IgD-negative memory B cell (primary cell): Measurements from ENCODE around the gene NAPB. TPM values are rescaled to one million over a fixed set of nuclear protein-coding genes. Genes with fewer than 3 reads are reported as not detected.

Experiments
- H3K27ac Mint-ChIP-seq, 3 donors: one replicate each; pipeline ENCODE4 v1.8.0; 2020 to 2022; ENCODE audit warnings: mild to moderate bottlenecking in 3 of 3, mixed read lengths in 3 of 3, moderate library complexity in 1 of 3
- H3K27me3 Mint-ChIP-seq: one replicate; pipeline ENCODE4 v1.8.0; 2021; ENCODE audit warnings: mixed read lengths
- H3K36me3 Mint-ChIP-seq: one replicate; pipeline ENCODE4 v1.8.0; 2020; ENCODE audit warnings: mild to moderate bottlenecking, mixed read lengths
- H3K4me1 Mint-ChIP-seq, 3 donors: one replicate each; pipeline ENCODE4 v1.8.0; 2020 to 2022; ENCODE audit warnings: mixed read lengths in 3 of 3, mild to moderate bottlenecking in 1 of 3
- H3K4me3 Mint-ChIP-seq, 4 donors: one replicate each; pipeline ENCODE4 v1.8.0; 2020 to 2022; ENCODE audit warnings: mild to moderate bottlenecking in 4 of 4, mixed read lengths in 4 of 4, moderate library complexity in 3 of 4
- H3K9me3 Mint-ChIP-seq, 3 donors: one replicate each; pipeline ENCODE4 v1.8.0; 2020 to 2021; ENCODE audit warnings: mixed read lengths in 3 of 3, mild to moderate bottlenecking in 1 of 3
- polyA plus RNA-seq: library from polyadenylated mRNA; unstranded; fragments of 300-500 nt; fragmentation: Illumina TruSeq; gene quantifications from one replicate; pipeline ENCODE4 v1.2.3, GENCODE V29; 2021

NAPB gene
- polyA plus RNA-seq, 1 donor from 2014 or later = 5.8 TPM

- H3K27me3 Mint-ChIP-seq = no peaks in the 10 kb centered on the region
- no peaks in the 10 kb centered on the region for H3K9me3 Mint-ChIP-seq
- H3K36me3 Mint-ChIP-seq = peaks cover 1% of the 10 kb centered on the region
- H3K27ac Mint-ChIP-seq = no peak overlapping the region
- H3K4me1 Mint-ChIP-seq = peaks cover 10 to 11% (median 11%) of the 10 kb centered on the region in 3 donors
- no peak overlapping the region for H3K4me3 Mint-ChIP-seq
These were observed 50.4 kb downstream of the NAPB start for GRCh38 chr20:23370873-23371272.

GRCh38 chr20:23370274-23370673 is 51.0 kb downstream of the NAPB start:
- Mint-ChIP-seq H3K27ac (no peak overlapping the region), H3K4me1 (peaks cover 10 to 11% (median 11%) of the 10 kb centered on the region in 3 donors), H3K36me3 (peaks cover 1% of the 10 kb centered on the region), H3K9me3 (no peaks in the 10 kb centered on the region), H3K27me3 (no peaks in the 10 kb centered on the region), H3K4me3 (no peak overlapping the region)

- Mint-ChIP-seq H3K36me3 (peaks cover 5% of the 10 kb centered on the region), H3K27me3 (no peaks in the 10 kb centered on the region), H3K4me1 (peaks cover 16 to 20% (median 18%) of the 10 kb centered on the region in 3 donors), H3K4me3 (no peak overlapping the region), H3K9me3 (no peaks in the 10 kb centered on the region), H3K27ac (peak overlapping the region in 1 of 3 donors; percentile 53)
These were observed 52.0 kb downstream of the NAPB start for GRCh38 chr20:23369072-23369823.

- Mint-ChIP-seq H3K27me3 (no peaks in the 10 kb centered on the region), H3K36me3 (peaks cover 5% of the 10 kb centered on the region), H3K9me3 (no peaks in the 10 kb centered on the region), H3K4me3 (no peak overlapping the region), H3K4me1 (peaks cover 21 to 25% (median 23%) of the 10 kb centered on the region in 3 donors), H3K27ac (no peak overlapping the region)
These were observed 52.8 kb downstream of the NAPB start for GRCh38 chr20:23368316-23369071.

- Mint-ChIP-seq H3K27me3 (no peaks in the 10 kb centered on the region), H3K4me3 (no peak overlapping the region), H3K36me3 (peaks cover 5% of the 10 kb centered on the region), H3K4me1 (peaks cover 28 to 32% (median 30%) of the 10 kb centered on the region in 3 donors), H3K27ac (no peak overlapping the region), H3K9me3 (no peaks in the 10 kb centered on the region)
These were observed 53.5 kb downstream of the NAPB start for GRCh38 chr20:23367770-23368169.

- H3K36me3 Mint-ChIP-seq = peaks cover 5% of the 10 kb centered on the region
- H3K27me3 Mint-ChIP-seq = no peaks in the 10 kb centered on the region
- H3K4me1 Mint-ChIP-seq = peaks cover 28 to 36% (median 30%) of the 10 kb centered on the region in 3 donors
- no peaks in the 10 kb centered on the region for H3K9me3 Mint-ChIP-seq
- H3K27ac Mint-ChIP-seq = peak overlapping the region in 2 of 3 donors; percentile 72 to 90
- peak overlapping the region in 2 of 4 donors; percentile 37 to 68 for H3K4me3 Mint-ChIP-seq
These were observed 54.9 kb downstream of the NAPB start for GRCh38 chr20:23366384-23366783.

GRCh38 chr20:23365390-23366165 is 55.7 kb downstream of the NAPB start:
- peak overlapping the region in 3 of 4 donors; percentile 37 to 85 (median 68) for H3K4me3 Mint-ChIP-seq
- peak overlapping the region in 2 of 3 donors; percentile 90 to 100 for H3K27ac Mint-ChIP-seq
- peaks cover 31 to 43% (median 34%) of the 10 kb centered on the region in 3 donors for H3K4me1 Mint-ChIP-seq
- no peaks in the 10 kb centered on the region for H3K27me3 Mint-ChIP-seq
- peaks cover 5% of the 10 kb centered on the region for H3K36me3 Mint-ChIP-seq
- H3K9me3 Mint-ChIP-seq = no peaks in the 10 kb centered on the region

- Mint-ChIP-seq H3K27ac (peak overlapping the region; percentile 81 to 100 (median 98)), H3K36me3 (peaks cover 5% of the 10 kb centered on the region), H3K4me1 (peaks cover 31 to 52% (median 36%) of the 10 kb centered on the region in 3 donors), H3K4me3 (peak overlapping the region; percentile 74 to 96 (median 90)), H3K27me3 (no peaks in the 10 kb centered on the region), H3K9me3 (no peaks in the 10 kb centered on the region)
These were observed 58.0 kb downstream of the NAPB start for GRCh38 chr20:23363257-23363649.

GRCh38 chr20:23362392-23363256 is 58.7 kb downstream of the NAPB start:
- H3K36me3 Mint-ChIP-seq = peaks cover 5% of the 10 kb centered on the region
- no peaks in the 10 kb centered on the region for H3K27me3 Mint-ChIP-seq
- H3K9me3 Mint-ChIP-seq = no peaks in the 10 kb centered on the region
- peak overlapping the region; percentile 81 to 100 (median 98) for H3K27ac Mint-ChIP-seq
- H3K4me3 Mint-ChIP-seq = peak overlapping the region; percentile 74 to 96 (median 90)
- peaks cover 31 to 58% (median 34%) of the 10 kb centered on the region in 3 donors for H3K4me1 Mint-ChIP-seq

- Mint-ChIP-seq H3K27me3 (no peaks in the 10 kb centered on the region), H3K36me3 (peaks cover 5% of the 10 kb centered on the region), H3K4me1 (peaks cover 31 to 56% (median 34%) of the 10 kb centered on the region in 3 donors), H3K4me3 (peak within 1 kb of the TSS; percentile 74 to 96 (median 94)), H3K9me3 (no peaks in the 10 kb centered on the region), H3K27ac (peak within 1 kb of the TSS; percentile 95 to 100 (median 98))
These were observed 59.6 kb downstream of the NAPB start, which contains the start of gene GZF1 for GRCh38 chr20:23361476-23362391. TSS of gene GZF1 (plus strand) at chr20:23362182. CDS start at chr20:23364384, 2,202 bp downstream.

GRCh38 chr20:23361119-23361475 is 60.2 kb downstream of the NAPB start:
- Mint-ChIP-seq H3K36me3 (peaks cover 5% of the 10 kb centered on the region), H3K4me3 (peak overlapping the region; percentile 74 to 92 (median 86)), H3K9me3 (no peaks in the 10 kb centered on the region), H3K27ac (peak overlapping the region; percentile 95 to 100 (median 97)), H3K27me3 (no peaks in the 10 kb centered on the region), H3K4me1 (peaks cover 26 to 50% (median 28%) of the 10 kb centered on the region in 3 donors)

- peak overlapping the region; percentile 74 to 92 (median 86) for H3K4me3 Mint-ChIP-seq
- no peaks in the 10 kb centered on the region for H3K9me3 Mint-ChIP-seq
- H3K27ac Mint-ChIP-seq = peak overlapping the region in 2 of 3 donors; percentile 59 to 100
- H3K27me3 Mint-ChIP-seq = no peaks in the 10 kb centered on the region
- peaks cover 3% of the 10 kb centered on the region for H3K36me3 Mint-ChIP-seq
- peaks cover 24 to 47% (median 26%) of the 10 kb centered on the region in 3 donors for H3K4me1 Mint-ChIP-seq
These were observed 60.8 kb downstream of the NAPB start for GRCh38 chr20:23360531-23360930.
